ENCODE data around the gene WNK1. TPM values are rescaled to one million over a fixed set of nuclear protein-coding genes. Genes with fewer than 3 reads are reported as not detected.

WNK1 gene
- total RNA-seq, 4 donors from 2014 or later = 109 to 245 (median 135) TPM

DNA sequence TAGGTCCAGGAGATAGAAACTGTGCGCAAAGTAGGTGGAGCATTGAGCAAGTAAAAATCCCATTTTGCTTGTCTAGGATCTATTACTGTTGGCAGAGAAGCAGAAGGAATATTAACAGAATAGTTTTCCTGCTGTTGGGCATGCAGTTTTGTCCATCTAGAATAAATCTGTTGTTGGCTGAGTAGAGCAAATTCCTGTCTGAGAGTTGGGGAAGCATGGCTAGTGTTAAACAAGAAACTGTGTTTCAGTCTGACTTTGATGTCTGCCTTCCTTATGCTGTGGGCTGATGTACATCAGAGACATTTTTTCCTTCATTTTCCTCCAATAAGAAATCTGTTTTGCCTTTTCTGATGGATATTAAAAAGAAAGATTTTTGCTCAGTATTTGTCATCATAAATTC, 99.0 kb downstream of the WNK1 start:
- no peak for ATAC-seq
- Histone ChIP-seq H3K9me3 (no peaks in the 10 kb centered on the region), H3K27ac (peak overlapping the region; percentile 39 to 69 (median 48)), H3K4me1 (peaks cover 16 to 48% (median 17%) of the 10 kb centered on the region in 3 donors), H3K36me3 (no peaks in the 10 kb centered on the region), H3K27me3 (no peaks in the 10 kb centered on the region), H3K4me3 (peak overlapping the region in 1 of 2 donors; percentile 15)
- WGBS, 2 donors (ENCODE audit: low coverage in 1 of 2) = 27% methylated on average over 1 of the region's 1 CpG; no CpG with 5 or more reads in 1 of the 2 donors
- TF ChIP-seq CTCF (IDR thresholded peaks at IDR 0.05) (no peak), POLR2AphosphoS5 (IDR thresholded peaks at IDR 0.05) (peak; percentile 41)

DNA sequence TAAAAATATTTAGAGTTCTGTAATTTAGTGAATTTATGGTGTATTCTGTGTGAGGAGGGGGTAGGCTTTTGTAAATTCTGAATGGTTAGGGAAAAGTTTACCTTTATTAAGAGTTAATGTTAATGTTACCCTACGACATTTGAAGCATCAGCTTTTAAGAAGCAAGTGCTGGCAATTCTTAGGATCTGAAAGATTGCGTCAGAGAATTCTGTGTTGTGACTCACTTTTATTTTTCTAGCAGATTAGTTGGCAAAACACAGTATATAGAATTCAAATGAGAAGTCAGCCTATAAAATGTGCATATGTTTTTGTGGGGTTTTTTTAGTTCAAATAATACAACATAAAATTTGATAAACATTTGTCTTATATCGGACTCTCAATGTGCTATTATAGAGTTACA, 99.5 kb downstream of the WNK1 start:
- Histone ChIP-seq H3K36me3 (no peaks in the 10 kb centered on the region), H3K27ac (peak overlapping the region; percentile 39 to 69 (median 48)), H3K4me3 (peak overlapping the region in 1 of 2 donors; percentile 15), H3K27me3 (no peaks in the 10 kb centered on the region), H3K4me1 (peaks cover 17 to 53% (median 17%) of the 10 kb centered on the region in 3 donors), H3K9me3 (no peaks in the 10 kb centered on the region)
- 29 to 37% methylated on average over 3 of the region's 3 CpGs for WGBS, 2 donors (ENCODE audit: low coverage in 1 of 2)
- peak; percentile 58 for ATAC-seq
- TF ChIP-seq POLR2A (IDR thresholded peaks at IDR 0.05) = no peak
- TF ChIP-seq CTCF (IDR thresholded peaks at IDR 0.05) = no peak
- no peak for TF ChIP-seq POLR2AphosphoS5 (IDR thresholded peaks at IDR 0.05)
- TF ChIP-seq EP300 (IDR thresholded peaks at IDR 0.05) = no peak

DNA sequence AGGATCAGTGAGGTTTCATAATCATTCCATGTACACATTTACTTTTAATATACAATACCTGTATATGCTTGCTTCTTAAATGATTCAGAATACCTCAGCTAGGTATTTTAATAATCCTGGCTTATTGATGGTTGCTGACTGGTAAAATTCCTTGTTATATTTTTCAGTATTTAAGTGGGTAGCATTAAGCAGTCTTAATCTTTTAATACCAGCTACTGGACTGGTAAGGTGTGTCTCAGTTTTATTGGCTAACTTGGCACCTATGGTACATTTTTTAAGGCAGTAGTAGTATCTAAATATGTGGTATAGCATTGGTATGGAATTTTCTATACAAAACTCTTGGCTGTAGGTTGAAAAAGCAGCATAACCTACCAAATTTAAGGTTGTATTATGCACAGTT, 100.5 kb downstream of the WNK1 start:
- Histone ChIP-seq H3K27ac (peak overlapping the region in 1 of 4 donors; percentile 69), H3K4me1 (peaks cover 17 to 62% (median 19%) of the 10 kb centered on the region in 3 donors)

DNA sequence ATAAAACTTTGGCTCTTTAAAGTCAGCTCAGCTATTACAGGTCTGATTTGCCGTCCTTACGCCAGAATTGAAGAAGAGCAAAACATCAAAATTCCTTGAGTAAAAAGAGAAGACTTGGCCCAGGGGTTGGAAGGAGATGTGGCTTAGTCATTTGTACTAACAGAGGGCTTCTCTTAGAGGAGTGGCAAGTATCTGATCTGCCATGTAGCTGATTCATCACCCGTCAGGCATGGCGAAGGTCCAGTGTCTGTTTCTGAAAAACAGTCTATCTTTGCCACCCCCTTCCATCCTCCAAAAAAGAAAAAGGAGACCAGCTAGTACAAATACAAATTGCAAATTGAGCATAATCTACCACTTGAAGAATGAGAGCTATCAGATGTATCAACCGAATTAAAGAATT, 105.2 kb downstream of the WNK1 start:
- peaks cover 4 to 45% (median 8%) of the 10 kb centered on the region in 3 donors for H3K4me1 ChIP-seq
- peak overlapping the region; percentile 34 to 62 (median 44) for H3K27ac ChIP-seq
- H3K9me3 ChIP-seq = no peaks in the 10 kb centered on the region
- TF ChIP-seq EP300 (IDR thresholded peaks at IDR 0.05) = no peak
- no peak for TF ChIP-seq POLR2A (IDR thresholded peaks at IDR 0.05)
- no peak for TF ChIP-seq CTCF (IDR thresholded peaks at IDR 0.05)
- no peak for TF ChIP-seq POLR2AphosphoS5 (IDR thresholded peaks at IDR 0.05)
- H3K27me3 ChIP-seq = no peaks in the 10 kb centered on the region
- peak; percentile 77 for ATAC-seq
- H3K36me3 ChIP-seq = peaks cover 0 to 40% of the 10 kb centered on the region in 2 donors
- no peak overlapping the region for H3K4me3 ChIP-seq
- WGBS, 2 donors (ENCODE audit: low coverage in 1 of 2) = 26 to 47% methylated on average over 5 of the region's 5 CpGs

More for the DNA sequence above, 100.5 kb downstream of the WNK1 start:
- no peaks in the 10 kb centered on the region for H3K9me3 ChIP-seq
- TF ChIP-seq CTCF (IDR thresholded peaks at IDR 0.05) = no peak
- TF ChIP-seq EP300 (IDR thresholded peaks at IDR 0.05) = no peak
- no peak for TF ChIP-seq POLR2A (IDR thresholded peaks at IDR 0.05)
- TF ChIP-seq POLR2AphosphoS5 (IDR thresholded peaks at IDR 0.05) = no peak
- ATAC-seq = no peak
- H3K4me3 ChIP-seq = no peak overlapping the region
- peaks cover 0 to 6% of the 10 kb centered on the region in 2 donors for H3K36me3 ChIP-seq
- no peaks in the 10 kb centered on the region for H3K27me3 ChIP-seq

DNA sequence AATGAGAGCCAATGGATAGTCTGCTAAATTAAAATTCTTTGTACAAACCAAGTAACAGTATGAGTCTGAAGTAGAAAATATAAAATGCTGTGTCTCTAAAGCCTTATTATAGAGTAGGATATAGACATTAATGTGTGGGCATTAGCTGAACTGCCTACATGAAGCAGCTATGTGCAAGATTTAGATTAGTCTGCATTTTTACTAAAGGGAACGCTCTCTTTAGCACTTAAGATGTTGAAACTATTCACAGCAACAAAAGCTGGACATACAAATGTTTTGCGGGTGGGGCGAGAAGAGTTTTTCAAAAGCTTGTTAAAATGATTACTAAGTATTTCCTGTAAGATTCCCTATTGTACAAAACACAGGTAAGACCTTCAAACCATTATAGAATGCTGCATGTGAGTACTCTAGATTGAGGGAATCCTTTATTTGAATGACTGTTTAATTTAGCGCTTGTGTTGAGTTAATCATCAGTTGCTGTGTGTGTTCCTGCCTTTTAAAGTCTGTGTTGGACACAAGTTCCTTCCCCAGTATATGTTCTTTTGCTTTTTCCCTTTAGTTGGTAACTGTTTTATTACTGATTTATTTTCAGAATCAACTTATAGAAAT, 110.0 kb downstream of the WNK1 start:
- no peak for TF ChIP-seq CTCF (IDR thresholded peaks at IDR 0.05)
- no peak for TF ChIP-seq EP300 (IDR thresholded peaks at IDR 0.05)
- no peak for TF ChIP-seq POLR2AphosphoS5 (IDR thresholded peaks at IDR 0.05)
- TF ChIP-seq POLR2A (IDR thresholded peaks at IDR 0.05) = no peak
- Histone ChIP-seq H3K27me3 (no peaks in the 10 kb centered on the region), H3K27ac (no peak overlapping the region), H3K36me3 (peaks cover 0 to 83% of the 10 kb centered on the region in 2 donors), H3K4me1 (peaks cover 0 to 13% (median 0%) of the 10 kb centered on the region in 3 donors), H3K4me3 (no peak overlapping the region), H3K9me3 (no peaks in the 10 kb centered on the region)
- ATAC-seq = no peak
- WGBS, 2 donors (ENCODE audit: low coverage in 1 of 2) = 88 to 95% methylated on average over 4 of the region's 4 CpGs
